CD14-positive monocyte (primary cell): ENCODE data around the gene PITPNM1. TPM values are rescaled to one million over a fixed set of nuclear protein-coding genes. Genes with fewer than 3 reads are reported as not detected.

Experiments
- DNase-seq, 3 donors: peaks; one replicate each; pipeline ENCODE4 v3.0.0-alpha.2; 2011 to 2022
- H2AFZ ChIP-seq: 2 replicates; pipeline ENCODE4 v1.6.0; 2012; ENCODE audit warnings: mild to moderate bottlenecking, low read depth, low read length, inconsistent platforms; ENCODE audit not compliant: insufficient read depth, poor library complexity, severe bottlenecking
- H3K27ac ChIP-seq, 2 donors: 1 replicate in 1 of 2; 2 replicates in 1 of 2; pipeline ENCODE4 v1.5.1; 2012 to 2013; ENCODE audit warnings: low read length in 2 of 2, control low read depth in 1 of 2, inconsistent platforms in 1 of 2, low read depth in 1 of 2, mild to moderate bottlenecking in 1 of 2
- H3K27me3 ChIP-seq, 2 donors: one replicate each; pipeline versions ENCODE4 v1.6.0 to v1.6.1; 2011 to 2013; ENCODE audit warnings: low read length in 2 of 2; ENCODE audit not compliant: control insufficient read depth in 2 of 2, insufficient read depth in 2 of 2
- H3K36me3 ChIP-seq, 2 donors: replicated peaks in 1 of 2; 1 replicate in 1 of 2; 2 replicates in 1 of 2; pipeline versions ENCODE4 v1.5.1 to v1.6.1; 2012 to 2013; ENCODE audit warnings: low read length in 2 of 2, control low read depth in 1 of 2, inconsistent platforms in 1 of 2, mild to moderate bottlenecking in 1 of 2; ENCODE audit not compliant: insufficient read depth in 2 of 2, control insufficient read depth in 1 of 2
- H3K4me1 ChIP-seq, 2 donors: 1 replicate in 1 of 2; 2 replicates in 1 of 2; pipeline versions ENCODE4 v1.5.1 to v1.6.1; 2012 to 2013; ENCODE audit warnings: low read length in 2 of 2, control low read depth in 1 of 2, inconsistent platforms in 1 of 2, mild to moderate bottlenecking in 1 of 2, moderate library complexity in 1 of 2; ENCODE audit not compliant: insufficient read depth in 2 of 2, control insufficient read depth in 1 of 2
- H3K4me2 ChIP-seq: replicated peaks from 2 replicates; pipeline ENCODE3; 2012; ENCODE audit warnings: low read length, moderate library complexity, mild to moderate bottlenecking; ENCODE audit not compliant: poor library complexity, severe bottlenecking; ENCODE audit errors: extremely low read depth
- H3K4me3 ChIP-seq, 3 experiments: fragments of 200-600 bp in 1 of 3; sonication (generic) in 1 of 3; replicated peaks in 1 of 3; 1 replicate in 2 of 3; 2 replicates in 1 of 3; pipeline ENCODE4 v1.5.1; 2011 to 2013; ENCODE audit warnings: low read length in 3 of 3, mild to moderate bottlenecking in 3 of 3, control low read depth in 2 of 3, low read depth in 2 of 3, inconsistent platforms in 1 of 3, moderate library complexity in 1 of 3
- H3K79me2 ChIP-seq: 2 replicates; pipeline ENCODE4 v1.6.0; 2012; ENCODE audit warnings: mild to moderate bottlenecking, control low read depth, inconsistent platforms, low read length, moderate library complexity; ENCODE audit not compliant: insufficient read depth
- H3K9ac ChIP-seq: 2 replicates; pipeline ENCODE4 v1.6.0; 2017; ENCODE audit warnings: low read length, mild to moderate bottlenecking; ENCODE audit not compliant: insufficient read depth, poor library complexity, severe bottlenecking
- H3K9me3 ChIP-seq, 2 donors: replicated peaks in 1 of 2; 1 replicate in 1 of 2; 2 replicates in 1 of 2; pipeline versions ENCODE4 v1.5.1 to v1.6.1; 2012 to 2013; ENCODE audit warnings: low read length in 2 of 2, control low read depth in 1 of 2; ENCODE audit not compliant: control insufficient read depth in 1 of 2, insufficient read depth in 1 of 2
- H4K20me1 ChIP-seq: 2 replicates; pipeline ENCODE4 v1.6.0; 2012; ENCODE audit warnings: mild to moderate bottlenecking, low read length, control low read depth, moderate library complexity; ENCODE audit not compliant: insufficient read depth
- H3K27ac Mint-ChIP-seq, 7 donors: one replicate each; pipeline ENCODE4 v1.8.0; 2020; ENCODE audit warnings: mild to moderate bottlenecking in 7 of 7, mixed read lengths in 7 of 7, moderate library complexity in 6 of 7, inconsistent platforms in 2 of 7
- H3K27me3 Mint-ChIP-seq, 3 donors: one replicate each; pipeline ENCODE4 v1.8.0; 2021 to 2022; ENCODE audit warnings: low read depth in 3 of 3, mild to moderate bottlenecking in 3 of 3, mixed read lengths in 3 of 3, moderate library complexity in 3 of 3, inconsistent platforms in 1 of 3
- H3K36me3 Mint-ChIP-seq, 2 donors: one replicate each; pipeline ENCODE4 v1.8.0; 2020; ENCODE audit warnings: mixed read lengths in 2 of 2, inconsistent platforms in 1 of 2, mild to moderate bottlenecking in 1 of 2
- H3K4me1 Mint-ChIP-seq: one replicate; pipeline ENCODE4 v1.8.0; 2020; ENCODE audit warnings: mild to moderate bottlenecking, mixed read lengths
- H3K4me3 Mint-ChIP-seq, 2 donors: one replicate each; pipeline ENCODE4 v1.8.0; 2020; ENCODE audit warnings: mild to moderate bottlenecking in 2 of 2, mixed read lengths in 2 of 2, moderate library complexity in 1 of 2
- H3K9me3 Mint-ChIP-seq, 7 donors: one replicate each; pipeline ENCODE4 v1.8.0; 2020 to 2022; ENCODE audit warnings: mixed read lengths in 7 of 7, mild to moderate bottlenecking in 6 of 7, moderate library complexity in 6 of 7, inconsistent platforms in 2 of 7
- WGBS: methylation state at CpG from one replicate; pipeline ENCODE4 v1.1.5; 2013; ENCODE audit warnings: missing lambda C conversion rate; ENCODE audit not compliant: insufficient coverage; 5-methylcytosine and 5-hydroxymethylcytosine counted together
- intact Hi-C, 2 donors: fragments of 100-400 bp; cut with micrococcal nuclease; formaldehyde crosslinking; loops; one replicate each; pipeline versions ENCODE4 v1.15.0 to v1.15.1; 2023
- polyA plus RNA-seq, 3 donors: library from polyadenylated mRNA; depleted of rRNA in 1 of 3; unstranded in 2 of 3; stranded (reverse) in 1 of 3; fragments of 300-500 nt in 2 of 3; fragments of >200 nt in 1 of 3; fragmentation: Illumina TruSeq in 2 of 3; gene quantifications; 1 replicate in 2 of 3; 2 replicates in 1 of 3; pipeline ENCODE4 v1.2.3, GENCODE V29; 2012 to 2021
- TF ChIP-seq, protein P1 (sequence below): fragments of 200-600 bp; IDR thresholded peaks from one replicate; pipeline ENCODE4 v1.8.0; 2022; ENCODE audit warnings: antibody characterized with exemption, mild to moderate bottlenecking

PITPNM1 gene
- polyA plus RNA-seq, 3 donors: 11.7 to 122 (median 22.2) TPM

- TF ChIP-seq, protein P1, sequence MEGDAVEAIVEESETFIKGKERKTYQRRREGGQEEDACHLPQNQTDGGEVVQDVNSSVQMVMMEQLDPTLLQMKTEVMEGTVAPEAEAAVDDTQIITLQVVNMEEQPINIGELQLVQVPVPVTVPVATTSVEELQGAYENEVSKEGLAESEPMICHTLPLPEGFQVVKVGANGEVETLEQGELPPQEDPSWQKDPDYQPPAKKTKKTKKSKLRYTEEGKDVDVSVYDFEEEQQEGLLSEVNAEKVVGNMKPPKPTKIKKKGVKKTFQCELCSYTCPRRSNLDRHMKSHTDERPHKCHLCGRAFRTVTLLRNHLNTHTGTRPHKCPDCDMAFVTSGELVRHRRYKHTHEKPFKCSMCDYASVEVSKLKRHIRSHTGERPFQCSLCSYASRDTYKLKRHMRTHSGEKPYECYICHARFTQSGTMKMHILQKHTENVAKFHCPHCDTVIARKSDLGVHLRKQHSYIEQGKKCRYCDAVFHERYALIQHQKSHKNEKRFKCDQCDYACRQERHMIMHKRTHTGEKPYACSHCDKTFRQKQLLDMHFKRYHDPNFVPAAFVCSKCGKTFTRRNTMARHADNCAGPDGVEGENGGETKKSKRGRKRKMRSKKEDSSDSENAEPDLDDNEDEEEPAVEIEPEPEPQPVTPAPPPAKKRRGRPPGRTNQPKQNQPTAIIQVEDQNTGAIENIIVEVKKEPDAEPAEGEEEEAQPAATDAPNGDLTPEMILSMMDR: peak; percentile 60
- H3K27ac ChIP-seq: peak overlapping the region; percentile 93 to 100
- peaks cover 47% of the 10 kb centered on the region for H4K20me1 ChIP-seq
- H3K4me1 ChIP-seq: peaks cover 51 to 62% of the 10 kb centered on the region in 2 donors
- Mint-ChIP-seq H3K27me3 (peaks cover 5 to 16% (median 7%) of the 10 kb centered on the region in 3 donors), H3K4me3 (peak overlapping the region; percentile 88 to 94), H3K27ac (peak overlapping the region; percentile 92 to 98 (median 96)), H3K36me3 (peaks cover 21 to 35% of the 10 kb centered on the region in 2 donors), H3K4me1 (peaks cover 37% of the 10 kb centered on the region), H3K9me3 (peaks cover 0 to 1% (median 0%) of the 10 kb centered on the region in 7 donors)
- 86% methylated on average over 6 of the region's 16 CpGs for WGBS
- peaks cover 0 to 9% of the 10 kb centered on the region in 2 donors for H3K27me3 ChIP-seq
- no peak overlapping the region for H3K9ac ChIP-seq
- no peaks in the 10 kb centered on the region for H3K9me3 ChIP-seq
- intact Hi-C loops: loop anchor here (1.0 to 10.0 kb wide), 7 partner anchors 23 to 232 kb away; partner anchors contain the start of genes AIP (in 1 of the 2), POLD4 (in 1 of the 2), PPP1CA (in 1 of the 2) and RPS6KB2 (in 1 of the 2)
- no peak for DNase-seq
- H3K36me3 ChIP-seq: peaks cover 16 to 17% of the 10 kb centered on the region in 2 donors
- peak overlapping the region; percentile 97 for H3K4me2 ChIP-seq
- peak overlapping the region in 1 of 3 experiments; percentile 98 for H3K4me3 ChIP-seq
- H2AFZ ChIP-seq: no peak overlapping the region
- H3K79me2 ChIP-seq: peaks cover 44% of the 10 kb centered on the region
Observed at GRCh38 chr11:67506426-67507051, 1.4 kb upstream of the PITPNM1 start.

- H3K36me3 ChIP-seq: peaks cover 18 to 19% of the 10 kb centered on the region in 2 donors
- 12% methylated on average over 14 of the region's 17 CpGs for WGBS
Observed at GRCh38 chr11:67505605-67506396, 638 bp upstream of the PITPNM1 start.

More at GRCh38 chr11:67505605-67506396, 638 bp upstream of the PITPNM1 start:
- Histone ChIP-seq H4K20me1 (peaks cover 54% of the 10 kb centered on the region), H3K9me3 (no peaks in the 10 kb centered on the region), H3K9ac (peak overlapping the region; percentile 71), H3K79me2 (peaks cover 44% of the 10 kb centered on the region), H3K27ac (peak overlapping the region; percentile 93 to 100), H3K27me3 (peaks cover 0 to 4% of the 10 kb centered on the region in 2 donors), H3K4me1 (peaks cover 58 to 69% of the 10 kb centered on the region in 2 donors), H2AFZ (peak overlapping the region; percentile 37), H3K4me3 (peak overlapping the region; percentile 41 to 98 (median 44)), H3K4me2 (peak overlapping the region; percentile 99)
- H3K4me3 Mint-ChIP-seq: peak overlapping the region; percentile 88 to 94
- peak overlapping the region; percentile 94 to 98 (median 98) for H3K27ac Mint-ChIP-seq
- DNase-seq: peak; percentile 98 to 99 (median 99)
- intact Hi-C loops: loop anchor here (1.0 to 10.0 kb wide), 8 partner anchors 22 to 231 kb away; partner anchors contain the start of genes AIP (in 1 of the 2), POLD4 (in 1 of the 2), PPP1CA (in 1 of the 2) and RPS6KB2 (in 1 of the 2)
- peaks cover 2 to 12% (median 3%) of the 10 kb centered on the region in 3 donors for H3K27me3 Mint-ChIP-seq
- H3K9me3 Mint-ChIP-seq: peaks cover 0 to 1% (median 0%) of the 10 kb centered on the region in 7 donors
- peaks cover 44% of the 10 kb centered on the region for H3K4me1 Mint-ChIP-seq
- TF ChIP-seq, protein P1: peak; percentile 93
- H3K36me3 Mint-ChIP-seq: peaks cover 28 to 41% of the 10 kb centered on the region in 2 donors
